ENCODE results near the gene UVRAG. TPM values are rescaled to one million over a fixed set of nuclear protein-coding genes. Genes with fewer than 3 reads are reported as not detected.
"Not testable (repeated sequence)": the region's sequence is repeated elsewhere in the genome, so short reads cannot be mapped to it uniquely, and the experiment has no call there.

Gene UVRAG
- total RNA-seq, 2 experiments from 2014 or later = 15.9 to 18.3 TPM

GRCh38 chr11:75966537-75967287 is 151.7 kb downstream of the UVRAG start:
- CTCF ChIA-PET = interaction anchor here (0.6 kb wide), 1 partner anchor 56 kb away, joined by 4 read pairs; no protein-coding TSS in a partner anchor
- intact Hi-C loops (cut with micrococcal nuclease) = no loop called here
- Mint-ChIP-seq H3K4me1 (ENCODE audit: low read depth) (peaks cover 6% of the 10 kb centered on the region), H3K27me3 (ENCODE audit: low read depth) (no peaks in the 10 kb centered on the region), H3K4me3 (no peak overlapping the region), H3K36me3 (ENCODE audit: low read depth) (peaks cover 22% of the 10 kb centered on the region), H3K27ac (no peak overlapping the region), H3K9me3 (peaks cover 2% of the 10 kb centered on the region)
- DNase-seq = no peak

DNA sequence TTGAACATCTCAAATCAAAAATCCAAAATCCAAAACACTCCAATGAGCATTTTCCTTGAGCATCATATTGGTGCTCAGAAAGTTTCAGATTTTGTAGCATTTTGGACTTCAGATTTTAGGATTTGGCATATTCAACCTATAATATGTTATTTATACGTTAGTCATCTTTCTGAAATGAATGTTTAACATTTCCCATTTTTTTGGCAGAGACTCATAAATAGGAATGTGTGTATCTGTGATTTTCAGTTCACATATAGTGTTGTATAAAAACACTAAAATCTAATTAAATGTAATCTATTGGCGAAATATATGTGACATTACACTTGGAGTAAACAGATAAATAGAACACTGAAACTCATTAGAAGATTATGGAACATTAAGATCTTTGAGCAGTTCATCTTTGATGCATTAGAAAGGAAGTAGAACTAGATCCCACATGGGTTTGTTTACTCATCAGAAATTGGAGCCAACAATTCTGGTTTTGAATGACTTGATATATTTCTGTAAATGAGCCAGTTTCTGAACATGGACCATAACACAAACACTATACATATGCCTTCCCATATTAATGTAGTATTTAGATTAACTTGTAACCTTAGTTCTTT is 153.1 kb downstream of the UVRAG start:
- Mint-ChIP-seq H3K4me1 (ENCODE audit: low read depth) (peaks cover 6% of the 10 kb centered on the region), H3K4me3 (no peak overlapping the region), H3K27me3 (ENCODE audit: low read depth) (no peaks in the 10 kb centered on the region), H3K9me3 (peaks cover 12% of the 10 kb centered on the region), H3K27ac (no peak overlapping the region), H3K36me3 (ENCODE audit: low read depth) (peaks cover 30% of the 10 kb centered on the region)
- intact Hi-C loops (cut with micrococcal nuclease) = no loop called here
- CTCF ChIA-PET = no interaction called here
- DNase-seq = no peak

GRCh38 chr11:75969626-75970308 is 154.8 kb downstream of the UVRAG start:
- Mint-ChIP-seq H3K36me3 (ENCODE audit: low read depth) (peaks cover 33% of the 10 kb centered on the region), H3K27ac (no peak overlapping the region), H3K27me3 (ENCODE audit: low read depth) (no peaks in the 10 kb centered on the region), H3K4me3 (no peak overlapping the region), H3K9me3 (peaks cover 18% of the 10 kb centered on the region), H3K4me1 (ENCODE audit: low read depth) (peaks cover 8% of the 10 kb centered on the region)
- CTCF ChIA-PET = no interaction called here
- no peak for DNase-seq
- intact Hi-C loops (cut with micrococcal nuclease) = no loop called here

- H3K4me1 Mint-ChIP-seq (ENCODE audit: low read depth); H3K4me3 Mint-ChIP-seq; CTCF ChIA-PET; DNase-seq; intact Hi-C loops (cut with micrococcal nuclease); H3K27ac Mint-ChIP-seq; H3K27me3 Mint-ChIP-seq (ENCODE audit: low read depth): not testable (repeated sequence)
- peaks cover 20% of the 10 kb centered on the region for H3K9me3 Mint-ChIP-seq
- peaks cover 31% of the 10 kb centered on the region for H3K36me3 Mint-ChIP-seq (ENCODE audit: low read depth)
These were observed 158.7 kb downstream of the UVRAG start for GRCh38 chr11:75973710-75974109.

DNA sequence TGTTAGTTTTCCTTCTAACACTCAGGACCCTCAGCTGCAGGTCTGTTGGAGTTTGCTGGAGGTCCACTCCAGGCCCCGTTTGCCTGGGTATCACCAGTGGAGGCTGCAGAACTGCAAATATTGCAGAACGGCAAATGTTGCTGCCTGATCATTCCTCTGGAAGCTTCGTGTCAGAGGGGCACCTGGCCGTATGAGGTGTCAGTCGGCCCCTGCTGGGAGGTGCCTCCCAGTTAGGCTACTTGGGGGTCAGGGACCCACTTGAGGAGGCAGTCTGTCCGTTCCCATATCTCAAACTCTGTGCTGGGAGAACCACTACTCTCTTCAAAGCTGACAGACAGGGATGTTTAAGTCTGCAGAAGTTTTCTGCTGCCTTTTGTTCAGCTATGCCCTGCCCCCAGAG is 164.1 kb downstream of the UVRAG start:
- intact Hi-C loops (cut with micrococcal nuclease); H3K27ac Mint-ChIP-seq; H3K4me1 Mint-ChIP-seq (ENCODE audit: low read depth); CTCF ChIA-PET; H3K9me3 Mint-ChIP-seq; H3K27me3 Mint-ChIP-seq (ENCODE audit: low read depth); DNase-seq; H3K4me3 Mint-ChIP-seq: not testable (repeated sequence)
- H3K36me3 Mint-ChIP-seq (ENCODE audit: low read depth) = peaks cover 10% of the 10 kb centered on the region

GRCh38 chr11:75979479-75980027 is 164.5 kb downstream of the UVRAG start:
- intact Hi-C loops (cut with micrococcal nuclease); H3K9me3 Mint-ChIP-seq; H3K4me3 Mint-ChIP-seq; H3K4me1 Mint-ChIP-seq (ENCODE audit: low read depth); H3K27me3 Mint-ChIP-seq (ENCODE audit: low read depth); DNase-seq; H3K27ac Mint-ChIP-seq: not testable (repeated sequence)
- peaks cover 14% of the 10 kb centered on the region for H3K36me3 Mint-ChIP-seq (ENCODE audit: low read depth)
- CTCF ChIA-PET = interaction anchor here (0.6 to 0.9 kb wide), 2 partner anchors 172 to 257 kb away, joined by 3 to 4 read pairs; no protein-coding TSS in a partner anchor

DNA sequence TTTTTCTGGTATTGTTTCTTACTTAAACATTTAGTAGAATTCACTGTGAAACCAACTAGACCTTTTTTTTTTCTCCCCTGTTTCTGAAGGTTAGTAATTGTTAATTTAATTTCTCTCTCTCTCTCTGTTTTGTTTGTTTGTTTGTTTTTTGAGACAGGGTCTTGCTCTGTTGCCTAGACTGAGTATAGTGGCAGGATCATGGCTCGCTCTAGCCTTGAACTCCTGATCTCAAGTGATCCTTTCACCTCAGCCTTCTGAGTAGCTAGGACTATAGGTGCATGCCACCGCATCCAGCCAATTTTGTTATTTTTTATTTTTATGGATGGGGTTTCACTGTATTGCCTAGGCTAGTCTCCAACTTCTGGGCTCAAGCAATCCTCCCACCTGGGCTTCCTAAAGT is 165.0 kb downstream of the UVRAG start:
- Mint-ChIP-seq H3K4me3 (no peak overlapping the region), H3K27me3 (ENCODE audit: low read depth) (no peaks in the 10 kb centered on the region), H3K4me1 (ENCODE audit: low read depth) (peaks cover 5% of the 10 kb centered on the region), H3K36me3 (ENCODE audit: low read depth) (peaks cover 12% of the 10 kb centered on the region), H3K27ac (no peak overlapping the region), H3K9me3 (no peaks in the 10 kb centered on the region)
- CTCF ChIA-PET = interaction anchor here (0.6 to 0.9 kb wide), 2 partner anchors 172 to 257 kb away, joined by 3 to 4 read pairs; no protein-coding TSS in a partner anchor
- no peak for DNase-seq
- intact Hi-C loops (cut with micrococcal nuclease) = no loop called here

GRCh38 chr11:75981546-75981945 is 166.5 kb downstream of the UVRAG start:
- intact Hi-C loops (cut with micrococcal nuclease) = no loop called here
- H3K27me3 Mint-ChIP-seq (ENCODE audit: low read depth) = no peaks in the 10 kb centered on the region
- H3K9me3 Mint-ChIP-seq = no peaks in the 10 kb centered on the region
- no peak overlapping the region for H3K4me3 Mint-ChIP-seq
- H3K27ac Mint-ChIP-seq = no peak overlapping the region
- H3K4me1 Mint-ChIP-seq (ENCODE audit: low read depth) = peaks cover 5% of the 10 kb centered on the region
- CTCF ChIA-PET = no interaction called here
- peaks cover 12% of the 10 kb centered on the region for H3K36me3 Mint-ChIP-seq (ENCODE audit: low read depth)
- no peak for DNase-seq

DNA sequence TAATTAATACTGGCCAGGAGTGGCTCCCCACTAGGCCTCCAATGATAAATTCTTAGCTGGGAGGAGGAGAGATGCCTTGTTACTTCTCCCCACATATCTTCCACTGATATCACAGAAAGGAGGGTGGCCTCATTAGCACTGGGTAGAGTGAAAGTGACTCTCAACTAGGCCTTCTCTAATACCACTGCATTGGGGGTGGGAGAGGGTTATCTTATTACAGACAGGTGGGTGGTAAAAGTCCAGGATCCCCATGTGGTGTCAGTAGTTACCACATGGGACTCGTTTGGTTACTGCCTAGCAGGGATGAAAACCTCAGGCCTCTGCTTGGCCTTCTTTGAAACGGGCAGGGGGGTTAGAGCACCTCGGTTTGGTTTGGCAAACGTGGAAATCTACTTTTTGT is 167.3 kb downstream of the UVRAG start:
- H3K27me3 Mint-ChIP-seq (ENCODE audit: low read depth) = no peaks in the 10 kb centered on the region
- no peak overlapping the region for H3K4me3 Mint-ChIP-seq
- CTCF ChIA-PET = no interaction called here
- intact Hi-C loops (cut with micrococcal nuclease) = no loop called here
- peaks cover 5% of the 10 kb centered on the region for H3K4me1 Mint-ChIP-seq (ENCODE audit: low read depth)
- peaks cover 12% of the 10 kb centered on the region for H3K36me3 Mint-ChIP-seq (ENCODE audit: low read depth)
- H3K9me3 Mint-ChIP-seq = no peaks in the 10 kb centered on the region
- no peak for DNase-seq
- no peak overlapping the region for H3K27ac Mint-ChIP-seq

- DNase-seq = no peak
- no peak overlapping the region for H3K4me3 Mint-ChIP-seq
- H3K27ac Mint-ChIP-seq = no peak overlapping the region
- no peaks in the 10 kb centered on the region for H3K27me3 Mint-ChIP-seq (ENCODE audit: low read depth)
- H3K36me3 Mint-ChIP-seq (ENCODE audit: low read depth) = peaks cover 13% of the 10 kb centered on the region
- no peaks in the 10 kb centered on the region for H3K9me3 Mint-ChIP-seq
- intact Hi-C loops (cut with micrococcal nuclease) = no loop called here
- H3K4me1 Mint-ChIP-seq (ENCODE audit: low read depth) = peaks cover 7% of the 10 kb centered on the region
- CTCF ChIA-PET = no interaction called here
These were observed 172.0 kb downstream of the UVRAG start for GRCh38 chr11:75986966-75987365.

DNA sequence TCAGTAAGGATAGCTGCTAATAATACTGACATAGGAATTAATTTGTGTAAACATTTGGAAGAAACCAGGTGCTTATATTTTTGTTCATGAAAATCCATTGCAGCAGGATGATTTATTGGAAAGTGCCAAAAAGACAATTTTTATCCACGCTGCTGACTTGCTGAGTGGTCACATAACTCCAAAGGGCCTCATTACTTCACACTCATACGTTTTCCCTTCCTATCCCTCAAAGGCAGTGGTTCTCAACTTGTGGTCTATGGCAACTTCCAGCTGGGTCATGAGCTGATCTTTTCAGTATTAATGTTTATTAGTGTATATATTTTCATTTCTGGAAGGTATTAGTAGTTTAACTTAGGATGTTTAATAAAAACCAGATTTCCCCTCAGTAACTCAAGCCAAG is 178.1 kb downstream of the UVRAG start:
- Mint-ChIP-seq H3K27me3 (ENCODE audit: low read depth) (no peaks in the 10 kb centered on the region), H3K4me1 (ENCODE audit: low read depth) (peaks cover 6% of the 10 kb centered on the region), H3K27ac (no peak overlapping the region), H3K36me3 (ENCODE audit: low read depth) (peaks cover 9% of the 10 kb centered on the region), H3K4me3 (no peak overlapping the region), H3K9me3 (no peaks in the 10 kb centered on the region)
- CTCF ChIA-PET = no interaction called here
- no peak for DNase-seq
- intact Hi-C loops (cut with micrococcal nuclease) = no loop called here

DNA sequence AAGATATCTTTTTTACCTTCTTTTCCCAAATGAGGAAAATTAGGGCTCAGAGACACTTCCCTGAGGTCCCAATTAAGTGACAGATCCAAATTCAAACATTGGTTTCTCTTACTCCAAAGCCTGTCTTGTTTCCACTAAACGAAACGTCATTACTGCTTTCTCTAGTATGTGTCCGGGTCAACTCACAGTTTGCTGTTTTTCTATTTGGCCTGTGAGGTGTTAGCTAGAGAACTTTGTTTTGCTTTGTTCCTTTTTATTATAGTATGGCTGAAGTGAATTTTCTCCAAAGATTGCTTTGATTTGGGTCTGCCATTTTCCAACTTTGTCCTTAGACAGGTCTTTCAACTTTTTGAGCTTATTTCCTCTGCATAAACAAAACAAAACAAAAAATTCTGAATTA is 179.6 kb downstream of the UVRAG start:
- DNase-seq = no peak
- H3K27ac Mint-ChIP-seq = no peak overlapping the region
- H3K27me3 Mint-ChIP-seq (ENCODE audit: low read depth) = no peaks in the 10 kb centered on the region
- CTCF ChIA-PET = no interaction called here
- peaks cover 2% of the 10 kb centered on the region for H3K9me3 Mint-ChIP-seq
- peaks cover 3% of the 10 kb centered on the region for H3K4me1 Mint-ChIP-seq (ENCODE audit: low read depth)
- peaks cover 11% of the 10 kb centered on the region for H3K36me3 Mint-ChIP-seq (ENCODE audit: low read depth)
- no peak overlapping the region for H3K4me3 Mint-ChIP-seq
- intact Hi-C loops (cut with micrococcal nuclease) = no loop called here

All from activated naive CD4-positive, alpha-beta T cell treated with anti-CD3 and anti-CD28 coated beads for 36 hours (primary cell).